GM12878 (cell line): ENCODE measurements around the gene VPS16.

Experiments used
- CEBPZ ChIP-seq: fragments of 150-350 bp; IDR thresholded peaks from 2 replicates; pipeline ENCODE4 v1.6.1; 2016; ENCODE audit warnings: low read depth, low read length
- EP300 ChIP-seq, 2 experiments: fragments of 150-350 bp in 1 of 2; IDR thresholded peaks; 2 replicates each; pipeline ENCODE4 v1.6.1; 2011 to 2012; ENCODE audit warnings: low read depth in 2 of 2, low read length in 2 of 2, borderline replicate concordance in 1 of 2, improper control_type of control experiment in 1 of 2, inconsistent platforms in 1 of 2; ENCODE audit not compliant: control insufficient read depth in 1 of 2
- ESRRA ChIP-seq: IDR thresholded peaks from 2 replicates; pipeline ENCODE4 v1.6.1; 2012; ENCODE audit warnings: mild to moderate bottlenecking, low read length, improper control_type of control experiment
- HDAC2 ChIP-seq: fragments of 200-600 bp; sonication (generic); IDR thresholded peaks from 2 replicates; pipeline ENCODE4 v1.6.1; 2017
- KAT2A ChIP-seq: conservative IDR thresholded peaks from 2 replicates; pipeline ENCODE4 v1.6.1; 2011; ENCODE audit warnings: low read depth, low read length; ENCODE audit not compliant: control insufficient read depth
- POLR2A ChIP-seq: IDR thresholded peaks from 2 replicates; pipeline ENCODE4 v1.6.1; 2011; ENCODE audit warnings: low read depth, mild to moderate bottlenecking, low read length
- RAD21 ChIP-seq: IDR thresholded peaks from 2 replicates; pipeline ENCODE4 v1.6.1; 2011; ENCODE audit warnings: mild to moderate bottlenecking, low read depth, low read length, moderate library complexity; ENCODE audit not compliant: insufficient read depth
- SIX5 ChIP-seq: IDR thresholded peaks from 2 replicates; pipeline ENCODE4 v1.6.1; 2011; ENCODE audit warnings: mild to moderate bottlenecking, low read depth, low read length, moderate library complexity; ENCODE audit not compliant: severe bottlenecking
- TAF1 ChIP-seq: IDR thresholded peaks from 2 replicates; pipeline ENCODE4 v1.6.1; 2011; ENCODE audit warnings: mild to moderate bottlenecking, low read depth, low read length, borderline replicate concordance
- TF ChIP-seq, protein P1 (sequence below), 3 experiments: IDR thresholded peaks in 2 of 3; conservative IDR thresholded peaks in 1 of 3; 2 replicates each; pipeline ENCODE4 v1.5.1; 2011; ENCODE audit warnings: low read depth in 3 of 3, low read length in 3 of 3, mild to moderate bottlenecking in 3 of 3, control low read depth in 2 of 3, moderate library complexity in 2 of 3, inconsistent platforms in 1 of 3, mixed read lengths in 1 of 3; ENCODE audit not compliant: control insufficient read depth in 2 of 3, insufficient read depth in 1 of 3; ENCODE audit errors: extremely low read depth in 1 of 3
- TF ChIP-seq, protein P2 (sequence below): fragments of 450-650 bp; IDR thresholded peaks from 2 replicates; pipeline ENCODE4 v1.6.1; 2018; ENCODE audit warnings: mild to moderate bottlenecking, low read depth, moderate library complexity; ENCODE audit not compliant: partially characterized antibody

GRCh38 chr20:2816583-2817340 lies 23.8 kb upstream of the VPS16 start:
- TF ChIP-seq EP300 (IDR thresholded peaks at IDR 0.05; ENCODE audit: borderline replicate concordance in 1 of 2, control insufficient read depth in 1 of 2, low read depth in 2 of 2, low read length in 2 of 2) (no peak), ESRRA (no peak), CEBPZ (no peak), KAT2A (no peak), TAF1 (no peak), RAD21 (0 out of 2 replicates have a peak, but pooled peaks have one; percentile 6), SIX5 (no peak), POLR2A (no peak), HDAC2 (no peak)
- TF ChIP-seq, protein P1, sequence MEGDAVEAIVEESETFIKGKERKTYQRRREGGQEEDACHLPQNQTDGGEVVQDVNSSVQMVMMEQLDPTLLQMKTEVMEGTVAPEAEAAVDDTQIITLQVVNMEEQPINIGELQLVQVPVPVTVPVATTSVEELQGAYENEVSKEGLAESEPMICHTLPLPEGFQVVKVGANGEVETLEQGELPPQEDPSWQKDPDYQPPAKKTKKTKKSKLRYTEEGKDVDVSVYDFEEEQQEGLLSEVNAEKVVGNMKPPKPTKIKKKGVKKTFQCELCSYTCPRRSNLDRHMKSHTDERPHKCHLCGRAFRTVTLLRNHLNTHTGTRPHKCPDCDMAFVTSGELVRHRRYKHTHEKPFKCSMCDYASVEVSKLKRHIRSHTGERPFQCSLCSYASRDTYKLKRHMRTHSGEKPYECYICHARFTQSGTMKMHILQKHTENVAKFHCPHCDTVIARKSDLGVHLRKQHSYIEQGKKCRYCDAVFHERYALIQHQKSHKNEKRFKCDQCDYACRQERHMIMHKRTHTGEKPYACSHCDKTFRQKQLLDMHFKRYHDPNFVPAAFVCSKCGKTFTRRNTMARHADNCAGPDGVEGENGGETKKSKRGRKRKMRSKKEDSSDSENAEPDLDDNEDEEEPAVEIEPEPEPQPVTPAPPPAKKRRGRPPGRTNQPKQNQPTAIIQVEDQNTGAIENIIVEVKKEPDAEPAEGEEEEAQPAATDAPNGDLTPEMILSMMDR (IDR thresholded peaks at IDR 0.05 in 2 of 3, conservative IDR thresholded peaks at IDR 0.05 in 1 of 3; ENCODE audit: control insufficient read depth in 2 of 3, extremely low read depth in 1 of 3, insufficient read depth in 1 of 3, low read depth in 3 of 3, low read length in 3 of 3), result no peak
- TF ChIP-seq, protein P2, sequence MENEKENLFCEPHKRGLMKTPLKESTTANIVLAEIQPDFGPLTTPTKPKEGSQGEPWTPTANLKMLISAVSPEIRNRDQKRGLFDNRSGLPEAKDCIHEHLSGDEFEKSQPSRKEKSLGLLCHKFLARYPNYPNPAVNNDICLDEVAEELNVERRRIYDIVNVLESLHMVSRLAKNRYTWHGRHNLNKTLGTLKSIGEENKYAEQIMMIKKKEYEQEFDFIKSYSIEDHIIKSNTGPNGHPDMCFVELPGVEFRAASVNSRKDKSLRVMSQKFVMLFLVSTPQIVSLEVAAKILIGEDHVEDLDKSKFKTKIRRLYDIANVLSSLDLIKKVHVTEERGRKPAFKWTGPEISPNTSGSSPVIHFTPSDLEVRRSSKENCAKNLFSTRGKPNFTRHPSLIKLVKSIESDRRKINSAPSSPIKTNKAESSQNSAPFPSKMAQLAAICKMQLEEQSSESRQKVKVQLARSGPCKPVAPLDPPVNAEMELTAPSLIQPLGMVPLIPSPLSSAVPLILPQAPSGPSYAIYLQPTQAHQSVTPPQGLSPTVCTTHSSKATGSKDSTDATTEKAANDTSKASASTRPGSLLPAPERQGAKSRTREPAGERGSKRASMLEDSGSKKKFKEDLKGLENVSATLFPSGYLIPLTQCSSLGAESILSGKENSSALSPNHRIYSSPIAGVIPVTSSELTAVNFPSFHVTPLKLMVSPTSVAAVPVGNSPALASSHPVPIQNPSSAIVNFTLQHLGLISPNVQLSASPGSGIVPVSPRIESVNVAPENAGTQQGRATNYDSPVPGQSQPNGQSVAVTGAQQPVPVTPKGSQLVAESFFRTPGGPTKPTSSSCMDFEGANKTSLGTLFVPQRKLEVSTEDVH, result no peak
